NCI-H748 (cell line): ENCODE results near the gene TMEM175.

Experiments
- DNase-seq: peaks from one replicate; lab custom pipeline; 2025; ENCODE audit not compliant: unreplicated experiment; lab: John Stamatoyannopoulos, UW

The TMEM175 gene

GRCh38 chr4:946103-946450 lies 13.8 kb downstream of the TMEM175 start:
- no peak for DNase-seq

- no peak for DNase-seq
Observed at GRCh38 chr4:946517-947471, 14.5 kb downstream of the TMEM175 start.

GRCh38 chr4:947491-947971 lies 15.3 kb downstream of the TMEM175 start:
- no peak for DNase-seq

- no peak for DNase-seq
Observed at GRCh38 chr4:948101-948935, 16.1 kb downstream of the TMEM175 start.

- DNase-seq, result no peak
Observed at GRCh38 chr4:948936-949300, 16.7 kb downstream of the TMEM175 start.

GRCh38 chr4:949656-950055 lies 17.4 kb downstream of the TMEM175 start:
- no peak for DNase-seq

GRCh38 chr4:950136-951020 lies 18.1 kb downstream of the TMEM175 start:
- DNase-seq, result no peak

- no peak for DNase-seq
Observed at GRCh38 chr4:951186-951585, 18.9 kb downstream of the TMEM175 start.

GRCh38 chr4:951594-952468 lies 19.6 kb downstream of the TMEM175 start:
- no peak for DNase-seq

- no peak for DNase-seq
Observed at GRCh38 chr4:952881-953573, 20.8 kb downstream of the TMEM175 start.

GRCh38 chr4:953574-953915 lies 21.3 kb downstream of the TMEM175 start:
- no peak for DNase-seq

- no peak for DNase-seq
Observed at GRCh38 chr4:954211-955020, 22.2 kb downstream of the TMEM175 start.

- no peak for DNase-seq
Observed at GRCh38 chr4:955161-955921, 23.1 kb downstream of the TMEM175 start.

- DNase-seq, result no peak
Observed at GRCh38 chr4:955931-956381, 23.7 kb downstream of the TMEM175 start.

- no peak for DNase-seq
Observed at GRCh38 chr4:956531-957230, 24.4 kb downstream of the TMEM175 start.

- DNase-seq, result no peak
Observed at GRCh38 chr4:957231-957580, 24.9 kb downstream of the TMEM175 start.

- DNase-seq, result no peak
Observed at GRCh38 chr4:957581-958313, 25.5 kb downstream of the TMEM175 start.
